Panc1 (cell line): ENCODE results near the gene RASSF10. TPM values are rescaled to one million over a fixed set of nuclear protein-coding genes. Genes with fewer than 3 reads are reported as not detected.

Experiments
- ATAC-seq: fragments of 200-7000 bp; cut with Tn5 transposase; 2 replicates; pipeline ENCODE4 v1.9.1; 2020; ENCODE audit warnings: mild to moderate bottlenecking, moderate library complexity
- Bru-seq: library from RNA; stranded (reverse); fragments of 400-500 nt; gene quantifications from one replicate; lab custom pipeline; 2021; lab: Mats Ljungman, UMichigan
- BruChase-seq, 2 experiments: library from RNA; stranded (reverse); fragments of 400-500 nt; gene quantifications; one replicate each; lab custom pipeline; 2021; lab: Mats Ljungman, UMichigan
- BruUV-seq: library from RNA; stranded (reverse); fragments of 400-500 nt; replicated peaks from 2 replicates; lab custom pipeline; 2021; lab: Mats Ljungman, UMichigan
- CTCF ChIA-PET: fragments of 300-600 bp; sonication (Branson Sonifier 250); formaldehyde crosslinking; loops from one replicate; lab custom pipeline; 2022; ENCODE audit warnings: antibody characterized with exemption; lab: Charles Lee
- POLR2A ChIA-PET: fragments of 300-600 bp; sonication (Branson Sonifier 250); formaldehyde crosslinking; loops from one replicate; lab custom pipeline; 2022; ENCODE audit warnings: antibody characterized with exemption; lab: Charles Lee
- DNase-seq: peaks from one replicate; pipeline ENCODE4 v3.0.0-alpha.2; 2010; ENCODE audit warnings: low read depth, low spot score
- H3K27ac ChIP-seq: 2 replicates; pipeline ENCODE4 v1.5.1; 2011; ENCODE audit warnings: mild to moderate bottlenecking, low read length, inconsistent platforms
- H3K27me3 ChIP-seq: fragments of 200-500 bp; sonication (Bioruptor generic); 2 replicates; pipeline ENCODE4 v1.6.0; 2014; ENCODE audit warnings: low read length, inconsistent platforms; ENCODE audit not compliant: control insufficient read depth, insufficient read depth
- H3K36me3 ChIP-seq: fragments of 200-500 bp; sonication (Bioruptor generic); 2 replicates; pipeline ENCODE4 v1.5.1; 2014; ENCODE audit warnings: inconsistent platforms, mild to moderate bottlenecking, low read length, moderate library complexity; ENCODE audit not compliant: control insufficient read depth, insufficient read depth
- H3K4me1 ChIP-seq: 2 replicates; pipeline ENCODE4 v1.5.1; 2011; ENCODE audit warnings: inconsistent platforms, mild to moderate bottlenecking, low read length, moderate library complexity; ENCODE audit not compliant: control insufficient read depth, insufficient read depth
- H3K4me3 ChIP-seq, 2 experiments: 2 replicates each; pipeline ENCODE4 v1.5.1; 2011 to 2012; ENCODE audit warnings: low read depth in 2 of 2, low read length in 2 of 2, mild to moderate bottlenecking in 2 of 2, inconsistent platforms in 1 of 2, moderate library complexity in 1 of 2
- H3K9me3 ChIP-seq: fragments of 200-500 bp; sonication (Bioruptor generic); 2 replicates; pipeline ENCODE4 v1.5.1; 2014; ENCODE audit warnings: low read depth, mild to moderate bottlenecking, inconsistent platforms, low read length, moderate library complexity; ENCODE audit not compliant: control insufficient read depth, insufficient read depth
- POLR2AphosphoS5 ChIP-seq: IDR thresholded peaks from 2 replicates; pipeline ENCODE4 v1.6.1; 2012; ENCODE audit warnings: mild to moderate bottlenecking, low read depth, low read length, moderate library complexity
- SIN3A ChIP-seq: IDR thresholded peaks from 2 replicates; pipeline ENCODE4 v1.6.1; 2012; ENCODE audit warnings: low read depth, mild to moderate bottlenecking, low read length, moderate library complexity, borderline replicate concordance; ENCODE audit not compliant: insufficient read depth
- TCF7L2 ChIP-seq: IDR thresholded peaks from 2 replicates; pipeline ENCODE4 v1.6.1; 2011; ENCODE audit warnings: mild to moderate bottlenecking, low read depth, low read length, inconsistent platforms
- in situ Hi-C: cut with HindIII; loops from 2 replicates; pipeline ENCODE4 v1.10.0; 2016; ENCODE audit warnings: low sequenced_read_pairs, low pct_unique_long_range_greater_than_20kb
- intact Hi-C: fragments of 100-400 bp; cut with micrococcal nuclease; formaldehyde crosslinking; loops from one replicate; pipeline ENCODE4 v1.10.0; 2022; ENCODE audit not compliant: unreplicated experiment
- long read RNA-seq: library from polyadenylated mRNA; unstranded; transcript quantifications from one replicate; pipeline ENCODE4 v2.0.0, GENCODE V29; 2021; ENCODE audit not compliant: unreplicated experiment
- polyA plus RNA-seq: library from polyadenylated mRNA; unstranded; fragments of >200 nt; gene quantifications from one replicate; pipeline ENCODE4 v1.2.1, GENCODE V29; 2012; ENCODE audit warnings: missing spikeins; ENCODE audit not compliant: insufficient read length
- total RNA-seq: library from RNA; stranded (reverse); gene quantifications from one replicate; pipeline ENCODE4 v1.2.1, GENCODE V29; 2021; ENCODE audit not compliant: unreplicated experiment
- TF ChIP-seq, protein P1 (sequence below), 2 experiments: IDR thresholded peaks; 2 replicates each; pipeline ENCODE4 v1.6.1; 2011 to 2012; ENCODE audit warnings: low read depth in 2 of 2, control low read depth in 1 of 2, low read length in 1 of 2, mild to moderate bottlenecking in 1 of 2, moderate library complexity in 1 of 2; ENCODE audit not compliant: insufficient read depth in 1 of 2
- TF ChIP-seq, protein P2 (sequence below): fragments of 450-650 bp; IDR thresholded peaks from 2 replicates; pipeline ENCODE4 v1.5.1; 2017; ENCODE audit warnings: mild to moderate bottlenecking

Gene RASSF10
- total RNA-seq (not detected), Bru-seq, nascent RNA (percentile 16 among the genes with signal in this experiment), BruChase-seq, experiment 1, labeled RNA remaining after a 2-hour chase (percentile 16 among the genes with signal in this experiment), BruChase-seq, experiment 2, labeled RNA remaining after a 6-hour chase (not detected)
- not detected for polyA plus RNA-seq
- long read RNA-seq = 0 reads

GRCh38 chr11:13008625-13009475 lies at the start of gene RASSF10:
Gene RASSF10 (plus strand): TSS chr11:13009316. CDS start chr11:13009577, 261 bp downstream.
- intact Hi-C loops = no loop called here
- no peaks in the 10 kb centered on the region for H3K4me1 ChIP-seq
- H3K36me3 ChIP-seq = no peaks in the 10 kb centered on the region
- peaks cover 6% of the 10 kb centered on the region; the same call in 1 of the 2 replicates for H3K27me3 ChIP-seq
- ATAC-seq (no peak), DNase-seq (no peak)
- no peaks in the 10 kb centered on the region for H3K9me3 ChIP-seq
- no peak within 1 kb of the TSS for H3K4me3 ChIP-seq
- CTCF ChIA-PET = no interaction called here
- TF ChIP-seq TCF7L2 (no peak), SIN3A (no peak), POLR2AphosphoS5 (no peak)
- TF ChIP-seq, protein P1, sequence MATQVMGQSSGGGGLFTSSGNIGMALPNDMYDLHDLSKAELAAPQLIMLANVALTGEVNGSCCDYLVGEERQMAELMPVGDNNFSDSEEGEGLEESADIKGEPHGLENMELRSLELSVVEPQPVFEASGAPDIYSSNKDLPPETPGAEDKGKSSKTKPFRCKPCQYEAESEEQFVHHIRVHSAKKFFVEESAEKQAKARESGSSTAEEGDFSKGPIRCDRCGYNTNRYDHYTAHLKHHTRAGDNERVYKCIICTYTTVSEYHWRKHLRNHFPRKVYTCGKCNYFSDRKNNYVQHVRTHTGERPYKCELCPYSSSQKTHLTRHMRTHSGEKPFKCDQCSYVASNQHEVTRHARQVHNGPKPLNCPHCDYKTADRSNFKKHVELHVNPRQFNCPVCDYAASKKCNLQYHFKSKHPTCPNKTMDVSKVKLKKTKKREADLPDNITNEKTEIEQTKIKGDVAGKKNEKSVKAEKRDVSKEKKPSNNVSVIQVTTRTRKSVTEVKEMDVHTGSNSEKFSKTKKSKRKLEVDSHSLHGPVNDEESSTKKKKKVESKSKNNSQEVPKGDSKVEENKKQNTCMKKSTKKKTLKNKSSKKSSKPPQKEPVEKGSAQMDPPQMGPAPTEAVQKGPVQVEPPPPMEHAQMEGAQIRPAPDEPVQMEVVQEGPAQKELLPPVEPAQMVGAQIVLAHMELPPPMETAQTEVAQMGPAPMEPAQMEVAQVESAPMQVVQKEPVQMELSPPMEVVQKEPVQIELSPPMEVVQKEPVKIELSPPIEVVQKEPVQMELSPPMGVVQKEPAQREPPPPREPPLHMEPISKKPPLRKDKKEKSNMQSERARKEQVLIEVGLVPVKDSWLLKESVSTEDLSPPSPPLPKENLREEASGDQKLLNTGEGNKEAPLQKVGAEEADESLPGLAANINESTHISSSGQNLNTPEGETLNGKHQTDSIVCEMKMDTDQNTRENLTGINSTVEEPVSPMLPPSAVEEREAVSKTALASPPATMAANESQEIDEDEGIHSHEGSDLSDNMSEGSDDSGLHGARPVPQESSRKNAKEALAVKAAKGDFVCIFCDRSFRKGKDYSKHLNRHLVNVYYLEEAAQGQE (IDR thresholded peaks at IDR 0.05; ENCODE audit: insufficient read depth in 1 of 2, low read depth in 2 of 2, low read length in 1 of 2) = no peak
- TF ChIP-seq, protein P2, sequence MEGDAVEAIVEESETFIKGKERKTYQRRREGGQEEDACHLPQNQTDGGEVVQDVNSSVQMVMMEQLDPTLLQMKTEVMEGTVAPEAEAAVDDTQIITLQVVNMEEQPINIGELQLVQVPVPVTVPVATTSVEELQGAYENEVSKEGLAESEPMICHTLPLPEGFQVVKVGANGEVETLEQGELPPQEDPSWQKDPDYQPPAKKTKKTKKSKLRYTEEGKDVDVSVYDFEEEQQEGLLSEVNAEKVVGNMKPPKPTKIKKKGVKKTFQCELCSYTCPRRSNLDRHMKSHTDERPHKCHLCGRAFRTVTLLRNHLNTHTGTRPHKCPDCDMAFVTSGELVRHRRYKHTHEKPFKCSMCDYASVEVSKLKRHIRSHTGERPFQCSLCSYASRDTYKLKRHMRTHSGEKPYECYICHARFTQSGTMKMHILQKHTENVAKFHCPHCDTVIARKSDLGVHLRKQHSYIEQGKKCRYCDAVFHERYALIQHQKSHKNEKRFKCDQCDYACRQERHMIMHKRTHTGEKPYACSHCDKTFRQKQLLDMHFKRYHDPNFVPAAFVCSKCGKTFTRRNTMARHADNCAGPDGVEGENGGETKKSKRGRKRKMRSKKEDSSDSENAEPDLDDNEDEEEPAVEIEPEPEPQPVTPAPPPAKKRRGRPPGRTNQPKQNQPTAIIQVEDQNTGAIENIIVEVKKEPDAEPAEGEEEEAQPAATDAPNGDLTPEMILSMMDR = no peak
- BruUV-seq = no TSS peak
- POLR2A ChIA-PET = interaction anchor here (0.6 kb wide), 1 partner anchor 33 kb away, joined by 14 read pairs; no protein-coding TSS in a partner anchor
- H3K27ac ChIP-seq = no peak within 1 kb of the TSS
- in situ Hi-C loops = no loop called here

GRCh38 chr11:12961615-12962014 lies 47.5 kb upstream of the RASSF10 start:
- Histone ChIP-seq H3K27ac (no peak overlapping the region), H3K4me1 (no peaks in the 10 kb centered on the region), H3K4me3 (no peak overlapping the region), H3K27me3 (peaks cover 2% of the 10 kb centered on the region; the same call in 1 of the 2 replicates), H3K9me3 (no peaks in the 10 kb centered on the region), H3K36me3 (no peaks in the 10 kb centered on the region)
- intact Hi-C loops = loop anchor here (5.0 kb wide), 2 partner anchors 186 to 221 kb away; no protein-coding TSS in a partner anchor
- ChIA-PET POLR2A (no interaction called here), CTCF (interaction anchor here (1.2 kb wide), 1 partner anchor 631 kb away, joined by 3 read pairs; no protein-coding TSS in a partner anchor)
- DNase-seq (no peak), ATAC-seq (no peak)
- no peak for TF ChIP-seq TCF7L2
- TF ChIP-seq, protein P2 = peak; percentile 25; the same call in 1 of the 2 replicates
- in situ Hi-C loops = no loop called here
- no TSS peak for BruUV-seq
